HG03095 (cell line): ENCODE results near the gene CNKSR3.
"Not testable (repeated sequence)": the region's sequence is repeated elsewhere in the genome, so short reads cannot be mapped to it uniquely, and the experiment has no call there.

Experiments used
- ATAC-seq: cut with Tn5 transposase; IDR thresholded peaks from one replicate; pipeline ENCODE4 v1.9.1; 2021; ENCODE audit warnings: moderate library complexity; ENCODE audit not compliant: unreplicated experiment

CNKSR3 gene

GRCh38 chr6:154510144-154510905 lies at the start of gene CNKSR3:
CNKSR3 (minus strand) TSS chr6:154510685; CDS start chr6:154510114, 571 bp downstream.
- ATAC-seq = peak; percentile 61

DNA sequence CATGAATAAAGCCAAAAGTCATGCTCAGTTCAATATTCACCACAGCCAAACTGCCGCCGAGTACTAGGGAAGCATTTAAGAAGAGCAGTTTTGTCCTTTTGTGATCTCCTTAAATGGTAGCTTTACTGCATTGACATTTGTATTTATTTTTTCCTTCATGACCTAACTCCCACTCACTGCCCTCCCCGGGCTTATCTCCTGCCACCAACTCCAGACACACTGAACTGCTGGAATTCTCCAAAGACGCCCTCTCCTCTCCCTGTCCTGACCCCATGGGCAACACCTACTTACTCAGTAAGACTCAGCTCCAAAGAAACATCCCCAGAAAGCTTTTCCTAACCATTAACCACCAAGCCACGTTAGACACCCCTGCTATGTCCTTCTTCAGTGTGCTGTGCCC lies 48.5 kb upstream of the CNKSR3 start:
- no peak for ATAC-seq

- no peak for ATAC-seq
Measured at GRCh38 chr6:154558513-154558912, 48.0 kb upstream of the CNKSR3 start.

DNA sequence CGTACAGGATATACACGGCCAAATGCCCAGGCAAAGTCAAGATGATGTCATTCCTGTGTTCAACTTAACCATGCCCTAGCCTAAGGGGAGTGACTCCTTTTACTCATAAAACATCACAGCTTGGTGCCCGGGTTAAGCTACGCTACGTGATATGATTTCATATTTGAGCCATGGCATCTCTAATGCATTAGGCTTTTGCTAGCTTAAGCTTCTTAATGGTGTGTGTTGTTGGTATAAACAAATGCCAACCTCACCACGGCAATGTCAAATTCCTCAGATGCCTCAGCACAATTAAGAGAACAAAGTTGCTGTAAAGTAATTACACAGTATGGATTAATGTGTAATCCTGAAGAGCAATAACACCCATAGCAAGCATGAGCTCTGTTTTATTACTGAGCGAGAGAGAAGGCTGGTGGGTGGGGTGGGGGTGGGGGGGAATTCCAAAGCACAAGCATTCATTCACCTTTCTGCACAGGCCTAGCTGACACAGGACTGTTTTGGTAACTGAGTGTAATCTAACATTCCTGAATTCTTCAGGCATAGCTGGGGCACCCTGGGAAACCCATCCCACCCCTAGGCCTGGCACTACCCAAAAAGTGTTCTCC lies 44.7 kb upstream of the CNKSR3 start:
- ATAC-seq = no peak

DNA sequence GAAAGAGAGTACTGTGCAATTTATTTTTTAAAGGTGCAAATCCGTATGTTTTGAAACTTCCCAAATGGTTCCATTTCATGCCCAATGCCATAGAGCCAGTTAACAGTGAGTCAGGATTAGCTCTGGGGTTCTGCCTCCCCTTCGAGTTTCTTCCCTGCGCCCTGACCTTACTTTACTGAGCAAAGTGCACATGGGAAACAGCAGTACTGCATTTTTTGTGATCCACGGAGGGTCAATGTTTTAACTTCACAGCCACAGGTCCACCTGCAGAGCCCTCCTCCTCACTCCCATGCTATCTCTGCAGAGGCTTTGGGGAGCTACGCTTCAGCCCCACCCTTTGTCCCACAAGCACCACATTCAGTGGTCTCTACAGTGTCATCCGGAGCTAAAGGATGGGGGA lies 44.0 kb upstream of the CNKSR3 start:
- no peak for ATAC-seq

DNA sequence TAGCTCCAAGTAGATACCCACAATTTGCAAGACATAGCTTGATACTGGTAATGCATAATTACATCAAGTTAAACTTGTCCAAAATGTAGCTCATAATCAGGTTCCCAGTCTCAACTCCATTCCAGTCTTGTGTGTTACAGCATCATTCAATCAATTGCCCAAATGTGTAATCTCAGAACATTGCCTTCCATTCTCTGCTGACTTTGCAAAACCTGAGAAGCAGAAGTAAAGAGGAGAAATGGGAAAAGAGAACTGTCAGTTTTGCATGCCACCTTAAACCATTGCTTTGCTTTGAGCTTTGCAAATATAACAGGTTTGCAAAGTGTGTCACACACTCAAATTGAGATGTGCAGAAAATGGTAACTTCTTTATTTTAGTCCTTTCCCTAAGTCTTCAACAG lies 40.3 kb upstream of the CNKSR3 start:
- ATAC-seq = no peak

DNA sequence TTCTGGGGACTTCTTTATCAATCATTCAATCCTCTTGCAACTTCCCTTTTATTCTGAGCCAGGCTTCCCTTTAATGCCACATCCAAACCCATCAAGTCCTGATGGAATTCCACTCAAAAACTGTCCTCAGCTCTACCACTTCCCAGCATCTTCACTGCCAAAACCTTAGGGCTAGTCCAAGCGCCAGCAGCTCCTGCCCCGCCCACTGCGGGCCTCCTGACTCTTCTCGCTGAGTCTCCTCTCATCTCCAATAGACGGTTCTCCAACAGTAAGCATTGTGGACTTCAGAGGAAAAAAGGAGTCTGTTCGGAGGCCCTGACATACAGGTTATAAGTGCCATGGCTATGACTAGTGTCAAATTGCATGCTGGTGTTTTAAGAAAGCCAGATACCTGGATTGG lies 38.7 kb upstream of the CNKSR3 start:
- no peak for ATAC-seq

- ATAC-seq = no peak
Measured at GRCh38 chr6:154548130-154548830, 37.8 kb upstream of the CNKSR3 start.

DNA sequence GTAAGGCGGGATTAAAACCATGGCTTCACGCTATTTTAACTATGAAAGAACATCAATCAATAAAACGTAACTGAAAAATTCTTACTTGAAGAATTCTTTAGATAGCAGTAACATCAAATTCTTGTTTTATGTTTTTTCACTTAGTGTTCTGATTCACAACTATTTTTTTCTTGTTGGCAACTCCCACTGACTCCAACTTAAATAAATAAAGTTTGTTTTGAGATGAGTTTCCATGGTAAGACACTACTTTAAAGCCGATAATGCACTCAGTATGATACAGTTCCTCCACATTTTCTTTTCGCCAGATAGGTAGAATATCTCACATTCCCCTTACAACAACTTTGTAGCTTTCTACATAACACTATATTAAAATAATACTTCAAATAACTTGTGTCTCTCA lies 33.1 kb upstream of the CNKSR3 start:
- ATAC-seq = no peak

- no peak for ATAC-seq
Measured at GRCh38 chr6:154542747-154543146, 32.3 kb upstream of the CNKSR3 start.

DNA sequence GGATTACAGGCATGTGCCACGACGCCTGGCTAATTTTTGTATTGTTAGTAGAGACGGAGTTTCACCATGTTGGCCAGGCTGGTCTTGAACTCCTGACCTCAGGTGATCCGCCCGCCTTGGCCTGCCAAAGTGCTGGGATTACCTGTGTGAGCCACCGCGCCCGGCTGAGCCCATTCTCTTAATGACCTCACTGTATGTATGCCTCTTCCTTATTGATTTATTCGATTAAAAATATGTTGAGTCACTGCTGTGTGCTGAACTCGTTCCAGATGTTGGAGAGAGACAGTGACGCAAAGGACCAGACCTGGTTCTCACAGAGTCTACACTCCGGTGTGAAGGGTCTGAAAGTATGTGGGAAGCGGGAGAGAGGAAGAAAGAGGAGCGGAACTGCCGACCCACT lies 31.4 kb upstream of the CNKSR3 start:
- not testable (repeated sequence) for ATAC-seq

GRCh38 chr6:154539593-154540269 lies 29.2 kb upstream of the CNKSR3 start:
- ATAC-seq = no peak

- no peak for ATAC-seq
Measured at GRCh38 chr6:154538640-154539191, 28.2 kb upstream of the CNKSR3 start.

- no peak for ATAC-seq
Measured at GRCh38 chr6:154537511-154538325, 27.2 kb upstream of the CNKSR3 start.

DNA sequence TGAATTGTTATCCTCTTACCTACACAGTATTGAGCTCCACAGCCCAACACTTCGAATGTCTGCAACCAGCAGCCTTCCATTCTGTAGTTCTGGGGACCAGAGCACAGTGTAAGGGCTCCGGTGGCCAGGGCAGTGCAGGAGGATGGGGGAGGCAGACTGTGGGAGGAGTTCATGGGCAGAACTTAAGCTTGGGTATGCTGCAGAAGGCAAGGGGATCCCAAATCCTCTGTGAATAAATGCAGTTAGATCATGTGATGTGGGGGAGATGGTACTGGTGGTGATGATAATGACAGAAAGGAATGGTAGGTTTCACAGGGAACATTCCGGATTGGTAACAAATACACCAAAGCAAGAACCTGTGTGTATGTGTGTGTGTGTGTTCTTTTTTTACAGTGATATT lies 26.5 kb upstream of the CNKSR3 start:
- no peak for ATAC-seq

- ATAC-seq = no peak
Measured at GRCh38 chr6:154536255-154536654, 25.8 kb upstream of the CNKSR3 start.

DNA sequence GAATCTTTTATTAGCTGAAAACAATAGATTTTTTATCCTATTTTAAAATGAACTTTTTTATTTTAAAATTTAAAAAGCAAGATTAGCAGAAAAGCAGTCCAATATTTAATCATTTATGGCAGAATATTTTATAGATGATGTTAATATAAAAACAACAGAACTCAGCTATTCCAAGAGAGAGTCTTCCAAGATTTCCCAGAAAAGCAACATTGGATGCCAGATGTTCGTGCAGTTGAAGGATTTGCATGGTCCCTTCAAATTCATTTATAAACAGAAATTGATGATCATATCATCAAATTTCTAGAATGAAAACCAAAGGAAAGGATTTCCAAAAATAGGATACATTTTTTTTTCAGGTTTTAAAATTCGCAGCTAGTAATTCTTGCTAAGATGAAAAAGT lies 25.4 kb upstream of the CNKSR3 start:
- no peak for ATAC-seq

DNA sequence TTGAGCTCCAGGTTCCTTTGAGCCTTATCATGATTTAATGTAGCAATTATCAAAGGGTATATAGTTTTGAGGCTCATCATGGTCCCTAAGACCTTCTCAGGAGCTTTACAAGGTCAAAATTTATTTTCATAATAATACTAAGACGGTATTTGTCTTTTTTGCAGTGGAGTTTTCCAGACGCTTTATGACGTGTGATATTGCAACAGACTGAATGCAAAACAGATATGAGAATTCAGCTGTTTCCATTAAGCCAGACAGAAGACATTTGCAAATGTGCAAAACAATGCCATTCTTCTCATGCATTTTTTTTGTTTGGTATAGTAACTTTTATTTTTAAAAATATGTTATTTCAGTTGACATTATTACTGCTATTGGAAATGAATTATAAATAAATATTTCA lies 24.7 kb upstream of the CNKSR3 start:
- ATAC-seq = no peak

DNA sequence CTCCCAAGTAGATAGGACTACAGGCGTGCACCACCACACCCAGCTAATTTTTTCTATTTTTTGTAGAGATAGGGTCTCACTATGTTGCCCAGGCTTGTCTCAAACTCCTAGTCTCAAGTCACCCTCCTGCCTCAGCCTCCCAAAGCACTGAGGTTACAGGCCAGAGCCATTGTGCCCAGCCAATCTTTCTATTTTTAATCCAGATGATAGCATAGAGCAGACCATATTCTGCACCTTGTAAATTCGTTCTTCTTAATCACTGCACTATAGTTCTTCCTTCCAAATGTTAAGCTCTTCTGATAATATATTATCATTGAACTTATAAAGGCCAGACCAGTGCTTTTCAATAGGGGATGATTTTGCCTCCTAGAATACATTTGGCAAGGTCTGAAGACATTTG lies 24.0 kb upstream of the CNKSR3 start:
- no peak for ATAC-seq

DNA sequence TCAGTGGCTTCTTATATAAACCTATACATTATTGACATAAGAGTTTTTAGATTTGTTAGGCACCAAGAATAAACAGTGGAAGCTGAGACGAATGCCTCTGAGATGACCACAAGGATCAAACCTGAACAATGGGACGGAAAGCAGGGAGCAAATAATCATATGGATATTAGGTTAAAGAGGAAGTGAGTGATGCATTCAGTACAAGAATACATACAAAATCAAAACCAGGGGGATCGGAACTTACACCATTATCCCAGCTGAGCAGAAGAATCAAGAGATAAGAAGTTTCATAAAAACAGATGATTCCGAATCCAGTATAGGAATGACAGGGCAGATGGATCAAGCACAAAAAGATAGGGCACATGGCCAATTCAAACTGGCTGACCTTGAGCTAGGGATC lies 21.9 kb upstream of the CNKSR3 start:
- no peak for ATAC-seq
